H1 (cell line): ENCODE data around the gene ARHGAP23. TPM values are rescaled to one million over a fixed set of nuclear protein-coding genes. Genes with fewer than 3 reads are reported as not detected.
"Not testable (repeated sequence)": the region's sequence is repeated elsewhere in the genome, so short reads cannot be mapped to it uniquely, and the experiment has no call there.

Experiments
- CTCF ChIA-PET: fragments of 300-600 bp; sonication (Branson Sonifier 250); formaldehyde crosslinking; loops from one replicate; lab custom pipeline; 2021; ENCODE audit not compliant: partially characterized antibody; lab: Charles Lee
- POLR2A ChIA-PET: fragments of 300-600 bp; sonication (Branson Sonifier 250); formaldehyde crosslinking; loops from one replicate; lab custom pipeline; 2021; ENCODE audit warnings: inconsistent platforms; ENCODE audit not compliant: partially characterized antibody; lab: Charles Lee
- DNase-seq, 2 experiments: peaks; one replicate each; pipeline versions ENCODE4 v3.0.0 to v3.0.0-alpha.2; 2010 to 2022; ENCODE audit warnings: low spot score in 2 of 2, low read depth in 1 of 2, mixed read lengths in 1 of 2
- FAIRE-seq: peaks from 2 replicates; lab custom pipeline; 2011; peaks lifted over from hg19 to GRCh38; lab: Jason Lieb, UNC
- H2AFZ ChIP-seq: 2 replicates; pipeline ENCODE4 v1.8.1; 2012; ENCODE audit warnings: low read length, inconsistent platforms
- H2AK5ac ChIP-seq: 2 replicates; pipeline ENCODE4 v1.6.1; 2013; ENCODE audit warnings: low read depth, low read length
- H2BK120ac ChIP-seq: replicated peaks from 2 replicates; pipeline ENCODE3; 2013; ENCODE audit warnings: low read depth, low read length, inconsistent platforms
- H2BK12ac ChIP-seq: 2 replicates; pipeline ENCODE4 v1.6.1; 2013; ENCODE audit warnings: low read depth, low read length
- H2BK15ac ChIP-seq: 2 replicates; pipeline ENCODE4 v1.6.1; 2013; ENCODE audit warnings: low read length
- H2BK20ac ChIP-seq: 2 replicates; pipeline ENCODE4 v1.6.1; 2013; ENCODE audit warnings: low read length
- H2BK5ac ChIP-seq: 2 replicates; pipeline ENCODE4 v1.6.1; 2013; ENCODE audit warnings: low read depth, low read length
- H3K14ac ChIP-seq: 2 replicates; pipeline ENCODE4 v1.6.1; 2013; ENCODE audit warnings: inconsistent platforms; ENCODE audit not compliant: insufficient read length
- H3K18ac ChIP-seq: 2 replicates; pipeline ENCODE4 v1.6.1; 2013; ENCODE audit warnings: low read length; ENCODE audit errors: extremely low read depth
- H3K23ac ChIP-seq: 2 replicates; pipeline ENCODE4 v1.6.1; 2013; ENCODE audit warnings: inconsistent platforms; ENCODE audit not compliant: insufficient read length
- H3K23me2 ChIP-seq: 2 replicates; pipeline ENCODE4 v1.6.1; 2013; ENCODE audit warnings: low read depth, low read length
- H3K27ac ChIP-seq: 2 replicates; pipeline ENCODE4 v1.6.1; 2011; ENCODE audit warnings: low read depth, low read length, inconsistent platforms
- H3K27me3 ChIP-seq, 4 experiments: replicated peaks in 1 of 4; 1 replicate in 1 of 4; 2 replicates in 3 of 4; pipeline versions ENCODE4 v1.6.1 to v1.8.1; 2011 to 2013; ENCODE audit warnings: low read length in 3 of 4, mild to moderate bottlenecking in 3 of 4, inconsistent platforms in 2 of 4, mixed read lengths in 2 of 4, moderate library complexity in 1 of 4; ENCODE audit not compliant: control insufficient read depth in 3 of 4, insufficient read depth in 3 of 4; ENCODE audit errors: extremely low read depth in 1 of 4
- H3K36me3 ChIP-seq, 4 experiments: 2 replicates each; pipeline versions ENCODE4 v1.6.1 to v1.8.1; 2011 to 2013; ENCODE audit warnings: mild to moderate bottlenecking in 4 of 4, low read length in 3 of 4, moderate library complexity in 2 of 4, control low read depth in 1 of 4, inconsistent platforms in 1 of 4; ENCODE audit not compliant: insufficient read depth in 4 of 4, control insufficient read depth in 2 of 4
- H3K4ac ChIP-seq: replicated peaks from 2 replicates; pipeline ENCODE3; 2013; ENCODE audit warnings: low read length, low read depth, mixed read lengths, inconsistent platforms; ENCODE audit not compliant: insufficient read length
- H3K4me1 ChIP-seq, 4 experiments: replicated peaks in 1 of 4; 1 replicate in 1 of 4; 2 replicates in 3 of 4; pipeline versions ENCODE4 v1.6.1 to v1.8.1; 2011 to 2013; ENCODE audit warnings: low read length in 3 of 4, inconsistent platforms in 2 of 4, mixed read lengths in 1 of 4; ENCODE audit not compliant: insufficient read depth in 4 of 4, control insufficient read depth in 3 of 4
- H3K4me2 ChIP-seq, 2 experiments: 2 replicates each; pipeline versions ENCODE4 v1.6.1 to v1.8.1; 2011 to 2013; ENCODE audit warnings: low read depth in 2 of 2, low read length in 2 of 2, control low read depth in 1 of 2, inconsistent platforms in 1 of 2, mild to moderate bottlenecking in 1 of 2; ENCODE audit not compliant: insufficient read depth in 1 of 2
- H3K4me3 ChIP-seq, 4 experiments: fragments of 200-600, 300-600 bp in 1 of 4; sonication (generic), shearing (Covaris generic), sonication (Bioruptor Twin) in 1 of 4; 2 replicates each; pipeline versions ENCODE4 v1.5.1 to v1.8.1; 2011 to 2016; ENCODE audit warnings: low read length in 4 of 4, low read depth in 3 of 4, control low read depth in 2 of 4, inconsistent platforms in 2 of 4, mild to moderate bottlenecking in 2 of 4, mixed read lengths in 1 of 4, moderate library complexity in 1 of 4; ENCODE audit not compliant: insufficient read depth in 2 of 4; ENCODE audit errors: extremely low read depth in 1 of 4
- H3K56ac ChIP-seq: replicated peaks from 2 replicates; pipeline ENCODE3; 2013; ENCODE audit warnings: low read depth, mild to moderate bottlenecking, mixed read lengths, low read length, inconsistent platforms; ENCODE audit not compliant: insufficient read length
- H3K79me1 ChIP-seq: 2 replicates; pipeline ENCODE4 v1.6.1; 2013; ENCODE audit warnings: low read depth, low read length, control low read depth
- H3K79me2 ChIP-seq, 2 experiments: 2 replicates each; pipeline versions ENCODE4 v1.6.1 to v1.8.1; 2012 to 2013; ENCODE audit warnings: low read length in 2 of 2, mild to moderate bottlenecking in 2 of 2, inconsistent platforms in 1 of 2; ENCODE audit not compliant: insufficient read depth in 2 of 2, control insufficient read depth in 1 of 2
- H3K9ac ChIP-seq, 4 experiments: replicated peaks in 1 of 4; 1 replicate in 1 of 4; 2 replicates in 3 of 4; pipeline versions ENCODE4 v1.6.1 to v1.8.1; 2011 to 2013; ENCODE audit warnings: low read depth in 3 of 4, low read length in 3 of 4, control low read depth in 2 of 4, mild to moderate bottlenecking in 2 of 4, moderate library complexity in 2 of 4, inconsistent platforms in 1 of 4; ENCODE audit errors: extremely low read depth in 1 of 4
- H3K9me3 ChIP-seq, 2 experiments: 2 replicates each; pipeline versions ENCODE4 v1.6.1 to v1.8.1; 2012 to 2013; ENCODE audit warnings: mild to moderate bottlenecking in 2 of 2, moderate library complexity in 2 of 2, control low read depth in 1 of 2, inconsistent platforms in 1 of 2, low read depth in 1 of 2, low read length in 1 of 2, mixed read lengths in 1 of 2; ENCODE audit not compliant: insufficient read depth in 2 of 2
- H4K20me1 ChIP-seq, 2 experiments: replicated peaks in 1 of 2; 2 replicates each; pipeline versions ENCODE3 to v1.8.1; 2011 to 2013; ENCODE audit warnings: inconsistent platforms in 2 of 2, low read length in 2 of 2, mild to moderate bottlenecking in 1 of 2; ENCODE audit not compliant: insufficient read depth in 2 of 2, control insufficient read depth in 1 of 2
- H4K5ac ChIP-seq: 2 replicates; pipeline ENCODE4 v1.6.1; 2013; ENCODE audit warnings: low read length, low read depth, mixed read lengths, inconsistent platforms; ENCODE audit not compliant: insufficient read length
- H4K8ac ChIP-seq: 2 replicates; pipeline ENCODE4 v1.8.0; 2013; ENCODE audit warnings: mild to moderate bottlenecking, moderate library complexity, low read length, inconsistent platforms; ENCODE audit not compliant: insufficient read depth; ENCODE audit errors: extremely low read depth
- H4K91ac ChIP-seq: replicated peaks from 2 replicates; pipeline ENCODE3; 2013; ENCODE audit warnings: low read length, mixed read lengths, inconsistent platforms; ENCODE audit not compliant: insufficient read length
- WGBS, 2 experiments: shearing (Covaris generic) in 1 of 2; methylation state at CpG; one replicate each; pipeline versions ENCODE4 v1.1.6 to v1.1.7; 2013 to 2015; ENCODE audit warnings: low lambda C conversion rate in 2 of 2, mixed read lengths in 2 of 2, inconsistent platforms in 1 of 2, low coverage in 1 of 2, missing lambda C conversion rate in 1 of 2; ENCODE audit not compliant: insufficient replicate concordance in 2 of 2, insufficient coverage in 1 of 2, insufficient read length in 1 of 2; ENCODE audit errors: extremely low coverage in 1 of 2, missing lambda C conversion rate in 1 of 2; 5-methylcytosine and 5-hydroxymethylcytosine counted together
- polyA plus RNA-seq, 7 experiments: library from polyadenylated mRNA; depleted of rRNA in 3 of 7; stranded (reverse) in 5 of 7; unstranded in 2 of 7; fragments of >200 nt in 5 of 7; fragments of 200-250 nt in 2 of 7; gene quantifications; 1 replicate in 5 of 7; 2 replicates in 1 of 7; 4 replicates in 1 of 7; pipeline versions ENCODE4 v1.2.1 to v1.2.3, GENCODE V29; 2011 to 2013; ENCODE audit warnings: missing spikeins in 2 of 7, mixed read lengths in 2 of 7
- total RNA-seq: library from RNA; stranded (reverse); fragmentation: NEBNext Ultra II Directional; extraction: Animal tissue kit (Norgen Biotek cat#: 25700); gene quantifications from 2 replicates; pipeline ENCODE4 v1.2.1, GENCODE V29; 2021

Gene ARHGAP23
- total and polyA plus RNA-seq, 2 of the 8 experiments (the other 6 are each of a cell fraction or from before 2014, with no cell fraction given) = 16.3 to 107 TPM

- H3K4ac ChIP-seq, H3K23me2 ChIP-seq, H3K27ac ChIP-seq, H3K4me1 ChIP-seq, H2BK5ac ChIP-seq, H2BK120ac ChIP-seq, H3K4me3 ChIP-seq, H3K9ac ChIP-seq, H4K20me1 ChIP-seq, H4K8ac ChIP-seq, POLR2A ChIA-PET, H3K9me3 ChIP-seq, H4K5ac ChIP-seq, H2AK5ac ChIP-seq, H3K4me2 ChIP-seq, H3K79me2 ChIP-seq, H2BK12ac ChIP-seq, DNase-seq, H2AFZ ChIP-seq, H2BK20ac ChIP-seq, H3K27me3 ChIP-seq, H3K18ac ChIP-seq, H2BK15ac ChIP-seq, H4K91ac ChIP-seq, H3K79me1 ChIP-seq, H3K14ac ChIP-seq, FAIRE-seq, H3K23ac ChIP-seq, H3K56ac ChIP-seq: not testable (repeated sequence)
- H3K36me3 ChIP-seq = peaks cover 2 to 52% (median 16%) of the 10 kb centered on the region in 4 experiments; a peak in 7 of 8 replicates
- CTCF ChIA-PET = interaction anchor here (0.7 to 1.6 kb wide), 4 partner anchors 10 to 57 kb away, joined by 3 to 4 read pairs (median 4); no protein-coding TSS in a partner anchor
- WGBS, 2 experiments = 89% methylated on average over 8 of the region's 8 CpGs; no CpG with 5 or more reads in 1 of the 2 experiments
These were observed 43.0 kb downstream of the ARHGAP23 start for GRCh38 chr17:38471253-38471652.
